Liver (tissue), 9 donors: Measurements from ENCODE around the gene GDPD5. TPM values are rescaled to one million over a fixed set of nuclear protein-coding genes. Genes with fewer than 3 reads are reported as not detected.

Experiments
- DNase-seq: peaks from one replicate; pipeline ENCODE4 v3.0.0-alpha.2; 2017; ENCODE audit warnings: low spot score
- H3K27ac ChIP-seq, 2 donors: one replicate each; pipeline ENCODE4 v1.7.0; 2013; ENCODE audit warnings: inconsistent platforms in 2 of 2, low read length in 2 of 2, control low read depth in 1 of 2, low read depth in 1 of 2, mild to moderate bottlenecking in 1 of 2
- H3K27me3 ChIP-seq, 4 donors: one replicate each; pipeline versions ENCODE4 v1.6.1 to v1.7.0; 2013; ENCODE audit warnings: low read length in 3 of 4, inconsistent platforms in 1 of 4, mild to moderate bottlenecking in 1 of 4, moderate library complexity in 1 of 4; ENCODE audit not compliant: control insufficient read depth in 4 of 4, insufficient read depth in 4 of 4
- H3K36me3 ChIP-seq, 4 donors: one replicate each; pipeline versions ENCODE4 v1.6.1 to v1.7.0; 2013; ENCODE audit warnings: low read length in 3 of 4, mild to moderate bottlenecking in 3 of 4, low read depth in 1 of 4, moderate library complexity in 1 of 4; ENCODE audit not compliant: control insufficient read depth in 4 of 4, insufficient read depth in 3 of 4
- H3K4me1 ChIP-seq, 4 donors: one replicate each; pipeline versions ENCODE4 v1.6.1 to v1.7.0; 2013; ENCODE audit warnings: low read length in 3 of 4, mild to moderate bottlenecking in 3 of 4, moderate library complexity in 1 of 4; ENCODE audit not compliant: control insufficient read depth in 4 of 4, insufficient read depth in 4 of 4
- H3K4me3 ChIP-seq, 3 donors: one replicate each; pipeline versions ENCODE4 v1.6.1 to v1.7.0; 2013; ENCODE audit warnings: low read length in 3 of 3, control low read depth in 1 of 3, low read depth in 1 of 3, mild to moderate bottlenecking in 1 of 3
- H3K9ac ChIP-seq, 2 donors: one replicate each; pipeline ENCODE4 v1.7.0; 2013; ENCODE audit warnings: low read length in 2 of 2, mild to moderate bottlenecking in 2 of 2, moderate library complexity in 2 of 2, control low read depth in 1 of 2, low read depth in 1 of 2
- H3K9me3 ChIP-seq, 4 donors: one replicate each; pipeline versions ENCODE4 v1.6.1 to v1.7.0; 2013; ENCODE audit warnings: low read length in 3 of 4; ENCODE audit not compliant: control insufficient read depth in 4 of 4
- ATF3 ChIP-seq: IDR thresholded peaks from 2 replicates; pipeline ENCODE4 v1.6.1; 2016; ENCODE audit warnings: antibody characterized with exemption
- CTCF ChIP-seq: fragments of 150-350 bp; IDR thresholded peaks from 2 replicates; pipeline ENCODE4 v1.5.1; 2017; ENCODE audit warnings: improper control_type of control experiment, low read depth, low read length; ENCODE audit not compliant: missing input control
- FOXA2 ChIP-seq: IDR thresholded peaks from 2 replicates; pipeline ENCODE4 v1.6.1; 2016; ENCODE audit warnings: antibody characterized with exemption
- HNF4A ChIP-seq, 2 donors: conservative IDR thresholded peaks; 2 replicates each; pipeline ENCODE4 v1.6.1; 2016; ENCODE audit warnings: antibody characterized with exemption in 2 of 2, mild to moderate bottlenecking in 2 of 2
- HNF4G ChIP-seq: IDR thresholded peaks from 2 replicates; pipeline ENCODE4 v1.6.1; 2016; ENCODE audit warnings: antibody characterized with exemption
- JUND ChIP-seq, 2 donors: IDR thresholded peaks; 2 replicates each; pipeline ENCODE4 v1.6.1; 2016; ENCODE audit warnings: antibody characterized with exemption in 2 of 2
- NR2F2 ChIP-seq: IDR thresholded peaks from 2 replicates; pipeline ENCODE4 v1.6.1; 2016; ENCODE audit warnings: antibody characterized with exemption
- RXRA ChIP-seq, 2 donors: IDR thresholded peaks; 2 replicates each; pipeline ENCODE4 v1.6.1; 2017 to 2018; ENCODE audit warnings: antibody characterized with exemption in 2 of 2, mild to moderate bottlenecking in 1 of 2
- SP1 ChIP-seq: IDR thresholded peaks from 2 replicates; pipeline ENCODE4 v1.6.1; 2018; ENCODE audit warnings: antibody characterized with exemption, mild to moderate bottlenecking
- YY1 ChIP-seq: IDR thresholded peaks from 2 replicates; pipeline ENCODE4 v1.6.1; 2016; ENCODE audit warnings: antibody characterized with exemption, mild to moderate bottlenecking
- ZBTB33 ChIP-seq: IDR thresholded peaks from 2 replicates; pipeline ENCODE4 v1.6.1; 2016; ENCODE audit warnings: antibody characterized with exemption
- WGBS: extraction: QIAGEN DNeasy Blood & Tissue Kit; methylation state at CpG from one replicate; pipeline ENCODE4 v1.1.7; 2013; 5-methylcytosine and 5-hydroxymethylcytosine counted together
- polyA plus RNA-seq, 2 donors: library from polyadenylated mRNA; stranded (reverse) in 1 of 2; unstranded in 1 of 2; fragments of 200-250 nt in 1 of 2; fragments of >200 nt in 1 of 2; fragmentation: Nextera tagmentation in 1 of 2; extraction: Ambion mirVana in 1 of 2; gene quantifications; one replicate each; pipeline versions ENCODE4 v1.2.1 to v1.2.3, GENCODE V29; 2013 to 2015
- total RNA-seq, 2 donors: library from RNA; depleted of rRNA; stranded (reverse); fragments of >200 nt; gene quantifications; one replicate each; pipeline ENCODE4 v1.2.3, GENCODE V29; 2014
- donor health status: healthy.
- donor health status: healthy.
- donor health status: healthy.
- donor health status: healthy.
- donor health status: healthy.

The GDPD5 gene
- total and polyA plus RNA-seq, 4 donors: 3.0 to 22.8 (median 4.2) TPM

GRCh38 chr11:75408957-75409219 lies 116.9 kb downstream of the GDPD5 start:
- Histone ChIP-seq H3K27ac (no peak overlapping the region), H3K4me3 (no peak overlapping the region), H3K27me3 (no peaks in the 10 kb centered on the region), H3K9me3 (no peaks in the 10 kb centered on the region), H3K36me3 (peaks cover 12 to 37% (median 32%) of the 10 kb centered on the region in 4 donors), H3K4me1 (no peaks in the 10 kb centered on the region), H3K9ac (no peak overlapping the region)
- WGBS: 97% methylated on average over 2 of the region's 2 CpGs
- TF ChIP-seq ATF3 (no peak), HNF4G (no peak), CTCF (no peak), ZBTB33 (no peak), YY1 (no peak), JUND (IDR thresholded peaks at IDR 0.05) (no peak), FOXA2 (no peak), RXRA (IDR thresholded peaks at IDR 0.05) (no peak)
- DNase-seq: no peak

- Histone ChIP-seq H3K4me1 (peaks cover 0 to 5% (median 0%) of the 10 kb centered on the region in 4 donors), H3K36me3 (peaks cover 12 to 57% (median 52%) of the 10 kb centered on the region in 4 donors), H3K9me3 (no peaks in the 10 kb centered on the region), H3K4me3 (no peak overlapping the region), H3K9ac (no peak overlapping the region), H3K27me3 (no peaks in the 10 kb centered on the region), H3K27ac (no peak overlapping the region)
- DNase-seq: no peak
- 58% methylated on average over 1 of the region's 1 CpG for WGBS
- TF ChIP-seq RXRA (IDR thresholded peaks at IDR 0.05) (no peak), ZBTB33 (no peak), CTCF (no peak), NR2F2 (no peak), SP1 (no peak), FOXA2 (no peak), HNF4A (conservative IDR thresholded peaks at IDR 0.05) (no peak), ATF3 (no peak)
Measured at GRCh38 chr11:75406338-75406777, 119.4 kb downstream of the GDPD5 start.
